ENCODE measurements around the gene HMGB2.

Gene HMGB2

GRCh38 chr4:173317004-173317403, 17.2 kb downstream of the HMGB2 start:
- H3K9me2 ChIP-seq (replicated peaks; ENCODE audit: control insufficient read depth, low read length), result no peaks in the 10 kb centered on the region
- no peaks in the 10 kb centered on the region for H3K79me2 ChIP-seq (ENCODE audit: control insufficient read depth, low read length)
- no peak overlapping the region for H3K4me3 ChIP-seq (ENCODE audit: low read length)
- no peaks in the 10 kb centered on the region for H3K9me3 ChIP-seq (ENCODE audit: control insufficient read depth, insufficient read depth, low read length)
- H3K27me3 ChIP-seq (ENCODE audit: control insufficient read depth, low read length), result no peaks in the 10 kb centered on the region
- peaks cover 18% of the 10 kb centered on the region for H3K4me1 ChIP-seq (ENCODE audit: control insufficient read depth, low read length)
- H3K36me3 ChIP-seq (ENCODE audit: control insufficient read depth, low read length), result peaks cover 70% of the 10 kb centered on the region
- TF ChIP-seq EZH2phosphoT487 (IDR thresholded peaks at IDR 0.05; ENCODE audit: borderline replicate concordance, low read length), result no peak
- TF ChIP-seq, protein P1, sequence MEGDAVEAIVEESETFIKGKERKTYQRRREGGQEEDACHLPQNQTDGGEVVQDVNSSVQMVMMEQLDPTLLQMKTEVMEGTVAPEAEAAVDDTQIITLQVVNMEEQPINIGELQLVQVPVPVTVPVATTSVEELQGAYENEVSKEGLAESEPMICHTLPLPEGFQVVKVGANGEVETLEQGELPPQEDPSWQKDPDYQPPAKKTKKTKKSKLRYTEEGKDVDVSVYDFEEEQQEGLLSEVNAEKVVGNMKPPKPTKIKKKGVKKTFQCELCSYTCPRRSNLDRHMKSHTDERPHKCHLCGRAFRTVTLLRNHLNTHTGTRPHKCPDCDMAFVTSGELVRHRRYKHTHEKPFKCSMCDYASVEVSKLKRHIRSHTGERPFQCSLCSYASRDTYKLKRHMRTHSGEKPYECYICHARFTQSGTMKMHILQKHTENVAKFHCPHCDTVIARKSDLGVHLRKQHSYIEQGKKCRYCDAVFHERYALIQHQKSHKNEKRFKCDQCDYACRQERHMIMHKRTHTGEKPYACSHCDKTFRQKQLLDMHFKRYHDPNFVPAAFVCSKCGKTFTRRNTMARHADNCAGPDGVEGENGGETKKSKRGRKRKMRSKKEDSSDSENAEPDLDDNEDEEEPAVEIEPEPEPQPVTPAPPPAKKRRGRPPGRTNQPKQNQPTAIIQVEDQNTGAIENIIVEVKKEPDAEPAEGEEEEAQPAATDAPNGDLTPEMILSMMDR (IDR thresholded peaks at IDR 0.05; ENCODE audit: low read depth, low read length, poor library complexity, severe bottlenecking), result peak; percentile 53
- no peaks in the 10 kb centered on the region for H4K20me1 ChIP-seq (ENCODE audit: control insufficient read depth, insufficient read depth, low read depth, low read length)
- H3K27ac ChIP-seq (ENCODE audit: low read depth, low read length), result no peak overlapping the region
- H3F3A ChIP-seq (ENCODE audit: control insufficient read depth, insufficient read depth), result peaks cover 18% of the 10 kb centered on the region
- no peak overlapping the region for H3K4me2 ChIP-seq (ENCODE audit: low read length)

GRCh38 chr4:173316060-173316459, 18.1 kb downstream of the HMGB2 start:
- peaks cover 12% of the 10 kb centered on the region for H3F3A ChIP-seq (ENCODE audit: control insufficient read depth, insufficient read depth)
- H3K4me1 ChIP-seq (ENCODE audit: control insufficient read depth, low read length), result peaks cover 18% of the 10 kb centered on the region
- no peaks in the 10 kb centered on the region for H3K9me2 ChIP-seq (replicated peaks; ENCODE audit: control insufficient read depth, low read length)
- no peaks in the 10 kb centered on the region for H3K9me3 ChIP-seq (ENCODE audit: control insufficient read depth, insufficient read depth, low read length)
- no peak overlapping the region for H3K27ac ChIP-seq (ENCODE audit: low read depth, low read length)
- H3K4me3 ChIP-seq (ENCODE audit: low read length), result no peak overlapping the region
- no peaks in the 10 kb centered on the region for H4K20me1 ChIP-seq (ENCODE audit: control insufficient read depth, insufficient read depth, low read depth, low read length)
- no peaks in the 10 kb centered on the region for H3K79me2 ChIP-seq (ENCODE audit: control insufficient read depth, low read length)
- peaks cover 68% of the 10 kb centered on the region for H3K36me3 ChIP-seq (ENCODE audit: control insufficient read depth, low read length)
- no peak overlapping the region for H3K4me2 ChIP-seq (ENCODE audit: low read length)
- H3K27me3 ChIP-seq (ENCODE audit: control insufficient read depth, low read length), result no peaks in the 10 kb centered on the region
- TF ChIP-seq, protein P1 (IDR thresholded peaks at IDR 0.05; ENCODE audit: low read depth, low read length, poor library complexity, severe bottlenecking), result no peak
- no peak for TF ChIP-seq EZH2phosphoT487 (IDR thresholded peaks at IDR 0.05; ENCODE audit: borderline replicate concordance, low read length)

DNA sequence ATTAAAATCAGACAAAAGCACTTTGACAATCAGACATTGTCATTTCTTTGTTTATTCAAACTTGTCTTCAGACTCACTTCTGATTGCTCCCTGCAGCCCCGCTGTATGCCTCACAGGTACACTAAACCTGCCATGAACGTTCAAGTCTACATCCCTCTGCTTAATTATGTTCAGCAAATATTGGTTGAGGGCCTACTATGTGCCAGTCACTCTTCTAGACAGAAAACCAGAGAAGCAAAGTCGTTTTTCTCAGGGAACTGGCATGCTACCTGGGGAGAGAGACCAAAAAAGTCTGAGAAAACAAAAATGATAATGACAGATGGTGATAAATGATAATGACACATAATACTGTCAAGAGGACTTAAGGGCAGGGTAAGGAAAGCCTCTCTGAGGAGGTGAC, 19.4 kb downstream of the HMGB2 start:
- H3K9me3 ChIP-seq (ENCODE audit: control insufficient read depth, insufficient read depth, low read length), result no peaks in the 10 kb centered on the region
- peaks cover 64% of the 10 kb centered on the region for H3K36me3 ChIP-seq (ENCODE audit: control insufficient read depth, low read length)
- H3K27me3 ChIP-seq (ENCODE audit: control insufficient read depth, low read length), result no peaks in the 10 kb centered on the region
- H4K20me1 ChIP-seq (ENCODE audit: control insufficient read depth, insufficient read depth, low read depth, low read length), result no peaks in the 10 kb centered on the region
- peaks cover 18% of the 10 kb centered on the region for H3K4me1 ChIP-seq (ENCODE audit: control insufficient read depth, low read length)
- no peaks in the 10 kb centered on the region for H3K9me2 ChIP-seq (replicated peaks; ENCODE audit: control insufficient read depth, low read length)
- no peak overlapping the region for H3K4me3 ChIP-seq (ENCODE audit: low read length)
- H3K79me2 ChIP-seq (ENCODE audit: control insufficient read depth, low read length), result no peaks in the 10 kb centered on the region
- H3K4me2 ChIP-seq (ENCODE audit: low read length), result no peak overlapping the region
- peaks cover 12% of the 10 kb centered on the region for H3F3A ChIP-seq (ENCODE audit: control insufficient read depth, insufficient read depth)
- TF ChIP-seq, protein P1 (IDR thresholded peaks at IDR 0.05; ENCODE audit: low read depth, low read length, poor library complexity, severe bottlenecking), result no peak
- no peak for TF ChIP-seq EZH2phosphoT487 (IDR thresholded peaks at IDR 0.05; ENCODE audit: borderline replicate concordance, low read length)
- H3K27ac ChIP-seq (ENCODE audit: low read depth, low read length), result no peak overlapping the region
